SU-DHL-6 (cell line): ENCODE results near the gene GEMIN8.

Experiments used
- CTCF ChIP-seq: fragments of 200-600 bp; sonication (generic); IDR thresholded peaks from one replicate; pipeline ENCODE4 v1.5.1; 2017; ENCODE audit warnings: antibody characterized with exemption, mild to moderate bottlenecking, low read length, moderate library complexity; ENCODE audit not compliant: insufficient read depth, poor library complexity, severe bottlenecking
- EZH2phosphoT487 ChIP-seq: fragments of 200-600 bp; sonication (generic), shearing (Covaris generic); conservative IDR thresholded peaks from 2 replicates; pipeline ENCODE4 v1.6.1; 2018; ENCODE audit warnings: mild to moderate bottlenecking, antibody characterized with exemption, low read length, moderate library complexity, mixed read lengths

GRCh38 chrX:14039344-14039743 lies 9.7 kb upstream of the GEMIN8 start:
- peak; percentile 20 for TF ChIP-seq CTCF
- TF ChIP-seq EZH2phosphoT487: no peak
